ENCODE measurements around the gene MSRB1. TPM values are rescaled to one million over a fixed set of nuclear protein-coding genes. Genes with fewer than 3 reads are reported as not detected.

Gene MSRB1
- total and polyA plus RNA-seq, 2 of the 13 experiments (the other 11 are each of a cell fraction or from before 2014, with no cell fraction given), result 32.1 to 75.4 TPM

DNA sequence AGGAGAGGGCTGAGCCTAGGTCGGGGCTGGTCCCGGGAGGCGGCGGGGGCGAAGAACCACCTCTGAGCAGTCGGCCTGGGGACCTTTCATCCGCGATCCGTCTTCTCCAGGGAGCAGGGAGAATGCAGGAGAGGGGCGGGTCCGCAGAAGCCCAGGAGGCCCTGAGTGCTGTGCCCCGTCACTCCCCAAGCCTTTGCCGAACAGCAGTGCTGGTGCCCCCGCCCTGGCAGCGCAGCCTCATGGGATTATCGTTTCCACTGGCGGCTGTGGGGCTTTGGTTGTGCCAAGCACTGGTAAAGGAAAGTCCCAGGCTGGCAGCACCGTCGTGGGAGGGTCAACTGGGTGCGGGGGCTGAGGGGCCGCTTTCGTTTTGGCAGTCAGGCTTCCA is 29.5 kb upstream of the MSRB1 start:
- Histone ChIP-seq H3K9me3 (ENCODE audit: low read length) (no peaks in the 10 kb centered on the region), H4K20me1 (ENCODE audit: insufficient read depth, low read length) (no peaks in the 10 kb centered on the region), H3K27ac (ENCODE audit: extremely low read length, insufficient read depth, low read length) (peak overlapping the region; percentile 75), H3K9ac (ENCODE audit: insufficient read depth, low read depth, low read length) (peak overlapping the region; percentile 86), H2AFZ (ENCODE audit: low read length) (no peak overlapping the region), H3K36me3 (replicated peaks in 1 of 2; ENCODE audit: control insufficient read depth in 1 of 2, insufficient read depth in 2 of 2, low read length in 2 of 2) (peaks cover 20 to 28% of the 10 kb centered on the region in 2 experiments; a peak in 3 of 5 replicates), H3K4me3 (replicated peaks in 1 of 3; ENCODE audit: insufficient read depth in 1 of 3, low read depth in 2 of 3, low read length in 3 of 3) (peak overlapping the region; percentile 74 to 99 (median 84)), H3K27me3 (ENCODE audit: control insufficient read depth in 1 of 2, insufficient read depth in 2 of 2, low read length in 2 of 2) (no peaks in the 10 kb centered on the region), H3K4me2 (ENCODE audit: low read depth, low read length) (peak overlapping the region; percentile 99), H3K79me2 (ENCODE audit: insufficient read depth, low read length) (peaks cover 14% of the 10 kb centered on the region), H3K4me1 (ENCODE audit: insufficient read depth, low read length) (peaks cover 21% of the 10 kb centered on the region)
- intact Hi-C loops (cut with micrococcal nuclease; ENCODE audit: unreplicated experiment), result no loop called here
- TF ChIP-seq NCOA1 (CRISPR knock-in tag; IDR thresholded peaks at IDR 0.05), result no peak
- TF ChIP-seq ZFP1 (CRISPR knock-in tag; IDR thresholded peaks at IDR 0.05), result no peak
- 0 out of 3 replicates have a peak, but pooled peaks have one; percentile 16 for TF ChIP-seq MXI1 (IDR thresholded peaks at IDR 0.05; ENCODE audit: borderline replicate concordance, low read depth, low read length)
- no peak for TF ChIP-seq ZNF207 (IDR thresholded peaks at IDR 0.05; ENCODE audit: borderline replicate concordance)
- 0 out of 2 replicates have a peak, but pooled peaks have one; percentile 33 for TF ChIP-seq HNRNPL (IDR thresholded peaks at IDR 0.05; ENCODE audit: low read depth, low read length)
- TF ChIP-seq, protein P1, sequence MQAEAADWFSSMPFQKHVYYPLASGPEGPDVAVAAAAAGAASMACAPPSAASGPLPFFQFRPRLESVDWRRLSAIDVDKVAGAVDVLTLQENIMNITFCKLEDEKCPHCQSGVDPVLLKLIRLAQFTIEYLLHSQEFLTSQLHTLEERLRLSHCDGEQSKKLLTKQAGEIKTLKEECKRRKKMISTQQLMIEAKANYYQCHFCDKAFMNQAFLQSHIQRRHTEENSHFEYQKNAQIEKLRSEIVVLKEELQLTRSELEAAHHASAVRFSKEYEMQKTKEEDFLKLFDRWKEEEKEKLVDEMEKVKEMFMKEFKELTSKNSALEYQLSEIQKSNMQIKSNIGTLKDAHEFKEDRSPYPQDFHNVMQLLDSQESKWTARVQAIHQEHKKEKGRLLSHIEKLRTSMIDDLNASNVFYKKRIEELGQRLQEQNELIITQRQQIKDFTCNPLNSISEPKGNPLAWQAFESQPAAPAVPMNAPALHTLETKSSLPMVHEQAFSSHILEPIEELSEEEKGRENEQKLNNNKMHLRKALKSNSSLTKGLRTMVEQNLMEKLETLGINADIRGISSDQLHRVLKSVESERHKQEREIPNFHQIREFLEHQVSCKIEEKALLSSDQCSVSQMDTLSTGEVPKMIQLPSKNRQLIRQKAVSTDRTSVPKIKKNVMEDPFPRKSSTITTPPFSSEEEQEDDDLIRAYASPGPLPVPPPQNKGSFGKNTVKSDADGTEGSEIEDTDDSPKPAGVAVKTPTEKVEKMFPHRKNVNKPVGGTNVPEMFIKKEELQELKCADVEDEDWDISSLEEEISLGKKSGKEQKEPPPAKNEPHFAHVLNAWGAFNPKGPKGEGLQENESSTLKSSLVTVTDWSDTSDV (CRISPR knock-in tag; IDR thresholded peaks at IDR 0.05), result peak; percentile 81; the same call in 1 of the 2 replicates
- TF ChIP-seq ZNF703 (CRISPR knock-in tag; IDR thresholded peaks at IDR 0.05; ENCODE audit: borderline replicate concordance), result 0 out of 2 replicates have a peak, but pooled peaks have one; percentile 63
- TF ChIP-seq ZNF263 (CRISPR knock-in tag; IDR thresholded peaks at IDR 0.05), result peak; percentile 15; the same call in 1 of the 2 replicates
- under 1% methylated on average over 17 of the region's 22 CpGs for WGBS (ENCODE audit: low lambda C conversion rate)
- BruUV-seq (replicated peaks), result no TSS peak
- CTCF ChIA-PET (ENCODE audit: low intra/inter-chr PET ratio, low total read pairs), result no interaction called here
- DNase-seq (ENCODE audit: low spot score) (no peak), FAIRE-seq (no peak), ATAC-seq (peak; percentile 58)
- in situ Hi-C loops (cut with HindIII; ENCODE audit: extremely low pct_ligation_motif_present, low pct_unique_long_range_greater_than_20kb), result no loop called here
- POLR2A ChIA-PET, result interaction anchor here (1.1 to 2.8 kb wide), 2 partner anchors 12 to 63 kb away, joined by 4 to 26 read pairs; partner anchors contain the start of gene NDUFB10

Measured in HepG2 (cell line).